ENCODE measurements around the gene CELF6.

- TF ChIP-seq CTCF (conservative IDR thresholded peaks at IDR 0.05), result no peak
- TF ChIP-seq EZH2 (IDR thresholded peaks at IDR 0.05; ENCODE audit: low read depth), result no peak
These were observed 38.8 kb upstream of the CELF6 start for GRCh38 chr15:72358650-72359171.

Measured in PC-9 (cell line).